Measurements from ENCODE around the gene CD46.

CD46 gene

DNA sequence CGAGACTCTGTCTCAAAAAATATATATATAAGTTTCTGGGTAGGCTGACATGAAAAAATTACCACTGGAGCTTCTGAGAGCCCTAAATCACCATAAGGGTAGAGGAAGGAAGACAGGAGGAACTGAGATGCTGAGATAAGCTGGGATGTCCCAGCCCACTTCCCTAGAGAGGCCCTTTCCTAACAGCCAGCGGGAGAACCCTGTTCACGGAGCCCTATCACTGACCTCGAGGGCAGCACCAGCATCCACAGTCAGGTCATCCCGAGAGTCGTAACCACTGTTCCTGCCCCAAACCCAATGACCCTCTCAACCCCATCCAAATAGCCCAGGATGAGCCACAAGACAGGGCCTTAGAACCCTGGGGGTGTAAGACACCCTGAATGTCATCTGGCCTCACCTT lies 81.5 kb downstream of the CD46 start:
- no peaks in the 10 kb centered on the region for H3K27me3 Mint-ChIP-seq
- peaks cover 97% of the 10 kb centered on the region for H3K4me1 Mint-ChIP-seq (ENCODE audit: low read depth)
- no peaks in the 10 kb centered on the region for H3K9me3 Mint-ChIP-seq (ENCODE audit: low read depth)
- no peak overlapping the region for H3K4me3 Mint-ChIP-seq
- H3K36me3 Mint-ChIP-seq = peaks cover 2% of the 10 kb centered on the region
- peak overlapping the region; percentile 97 for H3K27ac Mint-ChIP-seq

DNA sequence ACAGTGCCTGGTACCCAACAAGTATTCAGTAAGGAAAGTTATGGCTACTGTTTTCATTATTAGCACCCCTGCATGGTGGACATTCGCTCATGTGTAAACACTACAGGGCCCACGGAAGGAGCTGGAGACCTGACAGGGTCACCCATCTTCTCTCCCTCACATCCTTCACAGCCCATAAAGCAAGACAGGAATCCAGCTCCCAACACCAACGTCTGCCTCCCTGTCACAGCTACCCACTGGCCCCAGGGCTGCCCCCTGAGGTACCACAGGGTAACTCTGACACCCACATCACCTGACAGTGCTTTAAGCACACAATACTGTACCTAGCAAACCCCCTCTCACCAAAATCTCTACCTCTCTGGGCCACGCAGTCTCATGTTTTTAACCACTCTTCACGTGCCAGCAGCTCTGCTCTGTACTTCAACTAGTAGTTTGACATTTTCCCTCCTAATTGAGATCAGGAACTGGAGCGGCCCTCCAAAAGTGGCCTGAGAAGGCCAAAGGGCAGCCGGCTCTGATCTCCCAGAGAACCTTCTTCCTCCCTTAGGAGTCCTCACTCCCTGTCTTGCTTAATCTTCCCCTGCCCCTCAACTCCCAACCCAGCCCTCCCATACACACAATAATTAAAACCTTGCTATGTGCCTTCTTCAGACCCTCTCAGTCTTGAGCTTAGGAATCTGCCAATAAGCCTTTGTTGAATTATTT lies 82.3 kb downstream of the CD46 start:
- Mint-ChIP-seq H3K9me3 (ENCODE audit: low read depth) (no peaks in the 10 kb centered on the region), H3K27me3 (no peaks in the 10 kb centered on the region), H3K36me3 (peaks cover 2% of the 10 kb centered on the region), H3K27ac (peak overlapping the region; percentile 97), H3K4me1 (ENCODE audit: low read depth) (peaks cover 96% of the 10 kb centered on the region), H3K4me3 (no peak overlapping the region)

DNA sequence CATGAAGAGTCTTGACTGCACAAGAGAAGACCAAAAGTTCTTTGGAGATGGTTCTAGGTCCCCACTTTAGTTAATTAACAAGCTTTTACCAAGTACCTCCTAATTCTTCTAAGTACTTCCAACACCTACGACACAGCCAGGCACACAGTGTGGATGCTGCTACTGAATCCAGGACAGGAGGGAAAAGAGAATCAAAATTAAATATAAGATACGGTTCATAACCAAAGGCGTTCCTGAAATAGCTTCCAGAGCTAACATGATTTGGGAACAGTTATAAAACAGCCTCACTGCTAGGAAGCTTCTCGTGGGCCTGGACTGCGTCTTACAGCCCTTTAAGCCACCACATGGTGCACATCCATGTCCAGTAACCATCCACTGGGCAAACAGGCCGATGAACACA lies 84.1 kb downstream of the CD46 start:
- H3K27me3 Mint-ChIP-seq = no peaks in the 10 kb centered on the region
- no peak overlapping the region for H3K4me3 Mint-ChIP-seq
- peaks cover 2% of the 10 kb centered on the region for H3K36me3 Mint-ChIP-seq
- H3K4me1 Mint-ChIP-seq (ENCODE audit: low read depth) = peaks cover 93% of the 10 kb centered on the region
- no peaks in the 10 kb centered on the region for H3K9me3 Mint-ChIP-seq (ENCODE audit: low read depth)
- peak overlapping the region; percentile 97 for H3K27ac Mint-ChIP-seq

DNA sequence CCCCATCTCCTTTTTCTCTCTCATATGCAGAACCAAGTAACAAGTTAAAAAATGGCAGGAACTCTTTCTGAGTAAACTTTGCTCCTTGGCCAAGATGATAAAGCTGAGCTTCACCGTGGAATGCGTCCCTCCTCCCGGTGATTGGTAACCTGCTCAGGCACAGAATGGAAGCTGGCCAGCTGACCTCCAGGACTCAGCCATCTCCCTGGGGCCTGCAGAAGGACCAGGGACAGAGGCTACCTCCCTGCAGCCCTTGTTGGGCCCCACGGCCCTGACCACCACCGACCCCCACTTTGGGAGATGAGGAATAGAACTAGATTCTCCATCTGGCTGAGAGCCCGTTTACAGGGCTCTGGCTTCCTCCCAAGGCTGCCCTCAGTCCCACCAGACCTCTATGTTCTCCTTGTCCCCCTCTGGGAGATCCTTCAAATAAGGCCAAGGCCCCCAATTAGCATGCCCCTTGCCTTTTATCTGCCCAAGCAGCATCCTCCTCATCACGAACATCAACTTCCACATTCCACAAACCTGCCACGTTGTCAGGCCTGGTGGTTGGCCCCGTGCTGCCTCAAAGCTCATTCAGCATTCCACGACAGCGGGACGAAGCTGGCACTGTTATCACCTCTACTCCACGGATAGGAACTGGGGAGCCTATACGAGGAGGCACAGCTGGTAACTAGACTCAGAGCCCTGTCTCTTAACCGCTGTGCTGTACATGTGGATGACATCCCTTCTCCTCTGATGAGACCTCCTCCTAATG lies 84.9 kb downstream of the CD46 start:
- peak overlapping the region; percentile 97 for H3K27ac Mint-ChIP-seq
- H3K9me3 Mint-ChIP-seq (ENCODE audit: low read depth) = no peaks in the 10 kb centered on the region
- no peak overlapping the region for H3K4me3 Mint-ChIP-seq
- peaks cover 89% of the 10 kb centered on the region for H3K4me1 Mint-ChIP-seq (ENCODE audit: low read depth)
- peaks cover 2% of the 10 kb centered on the region for H3K36me3 Mint-ChIP-seq
- no peaks in the 10 kb centered on the region for H3K27me3 Mint-ChIP-seq

DNA sequence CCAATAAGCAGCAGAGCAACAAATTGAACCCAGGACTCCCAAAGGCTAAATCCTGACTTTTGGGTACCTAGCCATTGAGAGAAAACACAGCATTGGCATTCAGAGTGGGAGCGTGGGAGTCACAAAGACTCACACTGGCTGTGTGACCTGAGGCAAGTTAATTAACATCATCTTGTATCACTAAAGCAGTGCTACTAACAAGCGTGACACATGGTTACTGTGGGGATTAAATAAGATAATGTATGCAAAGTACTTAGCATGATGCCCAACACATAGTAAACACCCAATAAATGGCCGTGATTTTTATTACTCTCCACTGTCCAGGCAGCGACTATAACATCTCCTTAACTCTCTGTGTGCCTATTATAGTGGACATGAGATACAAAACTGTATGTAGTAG lies 85.8 kb downstream of the CD46 start:
- Mint-ChIP-seq H3K27ac (peak overlapping the region; percentile 97), H3K9me3 (ENCODE audit: low read depth) (no peaks in the 10 kb centered on the region), H3K4me3 (no peak overlapping the region), H3K27me3 (no peaks in the 10 kb centered on the region), H3K4me1 (ENCODE audit: low read depth) (peaks cover 87% of the 10 kb centered on the region), H3K36me3 (peaks cover 2% of the 10 kb centered on the region)

DNA sequence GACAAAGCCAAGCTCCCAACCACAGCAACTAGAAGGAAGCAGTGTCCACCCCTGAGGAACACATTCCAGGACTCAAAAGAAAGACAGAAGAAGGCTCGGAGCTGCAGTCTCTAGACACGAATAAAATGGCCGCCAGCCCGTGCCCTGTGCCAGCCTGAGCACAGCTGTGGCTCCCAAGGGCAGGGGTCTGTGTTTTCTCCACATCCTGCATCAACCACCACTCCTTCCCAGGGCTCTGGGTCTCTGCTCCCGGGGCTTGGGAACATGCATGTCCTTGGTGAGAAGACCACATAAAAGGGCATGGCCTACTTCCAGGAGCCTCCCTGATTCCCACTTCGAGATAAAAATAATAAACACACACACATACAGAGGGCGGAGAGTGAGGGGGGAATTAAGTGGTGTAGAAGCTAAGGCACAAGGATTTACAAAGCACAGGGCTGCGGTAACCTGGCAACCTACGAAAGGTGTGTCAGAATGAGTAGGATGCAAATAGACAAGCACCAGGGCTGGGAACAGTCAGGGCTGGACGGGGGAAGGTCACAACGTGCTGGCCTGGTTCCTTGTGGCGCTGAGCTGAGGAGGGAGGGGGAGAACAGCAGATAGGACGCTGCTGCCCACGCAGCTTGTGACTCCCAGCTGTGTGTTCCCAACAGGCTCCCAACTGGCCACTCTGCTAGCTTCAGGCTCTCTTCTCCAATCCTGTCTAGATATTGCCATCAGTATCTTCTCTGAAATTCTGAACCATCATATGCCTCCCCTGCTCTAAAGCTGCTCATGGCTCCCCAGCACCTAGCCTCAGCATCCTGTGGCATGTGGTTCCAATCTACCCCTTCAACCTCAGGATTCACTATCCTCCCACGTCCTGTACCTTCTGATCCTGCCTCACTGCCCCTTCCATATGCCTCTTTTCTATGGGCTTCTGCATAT lies 86.6 kb downstream of the CD46 start:
- Mint-ChIP-seq H3K4me1 (ENCODE audit: low read depth) (peaks cover 86% of the 10 kb centered on the region), H3K27ac (peak overlapping the region; percentile 69), H3K27me3 (no peaks in the 10 kb centered on the region), H3K4me3 (no peak overlapping the region), H3K9me3 (ENCODE audit: low read depth) (no peaks in the 10 kb centered on the region), H3K36me3 (peaks cover 2% of the 10 kb centered on the region)

DNA sequence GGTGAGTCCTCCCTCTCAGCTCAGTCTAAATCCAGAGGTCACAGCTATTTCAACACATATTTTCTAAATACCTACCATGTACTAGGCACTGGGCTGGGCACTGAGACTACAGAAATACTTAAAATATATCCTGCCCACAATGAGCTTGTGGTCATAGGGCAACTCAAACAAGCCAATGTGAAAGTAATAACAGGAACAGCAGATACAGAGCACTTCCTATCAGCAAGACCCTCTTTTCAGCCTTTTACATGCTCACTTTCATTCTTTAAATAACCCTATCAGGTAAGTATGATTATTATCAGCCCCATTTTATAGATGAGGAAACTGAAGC lies 87.2 kb downstream of the CD46 start:
- Mint-ChIP-seq H3K27me3 (no peaks in the 10 kb centered on the region), H3K9me3 (ENCODE audit: low read depth) (no peaks in the 10 kb centered on the region), H3K4me3 (no peak overlapping the region), H3K4me1 (ENCODE audit: low read depth) (peaks cover 84% of the 10 kb centered on the region), H3K27ac (peak overlapping the region; percentile 36), H3K36me3 (peaks cover 5% of the 10 kb centered on the region)

DNA sequence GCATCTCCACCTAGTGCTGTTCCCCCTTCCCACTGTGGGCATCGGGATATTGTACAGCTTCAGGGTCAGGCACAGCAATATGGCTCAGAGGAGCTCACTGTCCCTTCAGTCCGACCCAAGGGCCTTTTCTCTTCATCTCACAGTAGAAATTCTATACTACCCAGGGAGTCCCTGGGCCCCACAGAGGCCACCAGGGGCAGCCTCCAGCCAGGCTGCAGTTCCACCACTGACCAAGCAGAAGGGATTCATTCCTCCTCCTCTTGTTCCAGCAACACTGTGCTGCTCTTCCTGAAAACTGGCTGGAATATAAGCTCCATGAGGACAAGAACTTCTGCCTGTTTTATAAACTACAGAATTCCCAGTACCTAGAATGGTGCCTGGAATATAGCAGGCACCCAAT lies 88.5 kb downstream of the CD46 start:
- H3K27me3 Mint-ChIP-seq = no peaks in the 10 kb centered on the region
- H3K4me3 Mint-ChIP-seq = no peak overlapping the region
- H3K9me3 Mint-ChIP-seq (ENCODE audit: low read depth) = no peaks in the 10 kb centered on the region
- H3K36me3 Mint-ChIP-seq = peaks cover 11% of the 10 kb centered on the region
- H3K27ac Mint-ChIP-seq = no peak overlapping the region
- peaks cover 81% of the 10 kb centered on the region for H3K4me1 Mint-ChIP-seq (ENCODE audit: low read depth)

DNA sequence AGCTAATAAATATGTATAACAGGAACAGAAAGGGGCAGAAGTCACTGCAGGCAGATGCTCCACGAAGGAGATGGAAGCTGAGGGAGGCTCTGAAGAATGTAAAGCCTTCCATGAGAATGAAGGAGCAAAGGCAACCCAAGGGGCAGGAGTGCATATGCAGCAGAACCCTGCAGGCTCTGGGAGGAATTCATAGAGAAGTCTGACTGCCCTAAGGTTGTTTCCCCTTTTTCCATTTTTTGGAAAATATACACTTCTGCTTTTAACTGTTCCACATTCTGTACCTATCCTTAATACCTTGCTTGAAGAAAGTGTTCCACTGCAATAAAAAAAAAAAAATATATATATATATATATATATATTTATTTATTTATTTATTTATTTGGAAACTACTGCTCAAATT lies 89.4 kb downstream of the CD46 start:
- peaks cover 80% of the 10 kb centered on the region for H3K4me1 Mint-ChIP-seq (ENCODE audit: low read depth)
- no peaks in the 10 kb centered on the region for H3K27me3 Mint-ChIP-seq
- no peaks in the 10 kb centered on the region for H3K9me3 Mint-ChIP-seq (ENCODE audit: low read depth)
- no peak overlapping the region for H3K4me3 Mint-ChIP-seq
- no peak overlapping the region for H3K27ac Mint-ChIP-seq
- H3K36me3 Mint-ChIP-seq = peaks cover 9% of the 10 kb centered on the region

DNA sequence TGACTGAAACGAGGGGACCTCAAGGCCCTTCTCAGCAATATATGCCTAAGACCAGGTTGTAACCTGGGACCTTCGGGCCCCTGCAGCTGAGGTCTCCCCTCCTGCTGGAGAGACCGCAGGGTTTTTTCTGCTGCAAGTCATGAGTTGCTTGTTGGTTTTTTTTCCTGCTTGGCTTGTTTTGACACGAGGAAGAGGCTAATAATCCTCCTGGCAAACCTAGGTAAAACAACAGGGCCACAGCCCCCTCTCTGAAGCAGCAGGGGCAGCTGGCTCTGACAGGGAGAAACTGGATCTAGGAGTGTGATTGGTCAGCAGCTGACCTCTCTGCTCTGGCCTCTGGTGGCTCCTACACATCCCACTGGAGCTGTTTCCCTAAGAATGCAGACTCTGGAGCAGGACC lies 90.0 kb downstream of the CD46 start:
- no peaks in the 10 kb centered on the region for H3K27me3 Mint-ChIP-seq
- H3K9me3 Mint-ChIP-seq (ENCODE audit: low read depth) = no peaks in the 10 kb centered on the region
- H3K4me3 Mint-ChIP-seq = no peak overlapping the region
- H3K36me3 Mint-ChIP-seq = peaks cover 9% of the 10 kb centered on the region
- H3K27ac Mint-ChIP-seq = peak overlapping the region; percentile 54
- peaks cover 78% of the 10 kb centered on the region for H3K4me1 Mint-ChIP-seq (ENCODE audit: low read depth)

DNA sequence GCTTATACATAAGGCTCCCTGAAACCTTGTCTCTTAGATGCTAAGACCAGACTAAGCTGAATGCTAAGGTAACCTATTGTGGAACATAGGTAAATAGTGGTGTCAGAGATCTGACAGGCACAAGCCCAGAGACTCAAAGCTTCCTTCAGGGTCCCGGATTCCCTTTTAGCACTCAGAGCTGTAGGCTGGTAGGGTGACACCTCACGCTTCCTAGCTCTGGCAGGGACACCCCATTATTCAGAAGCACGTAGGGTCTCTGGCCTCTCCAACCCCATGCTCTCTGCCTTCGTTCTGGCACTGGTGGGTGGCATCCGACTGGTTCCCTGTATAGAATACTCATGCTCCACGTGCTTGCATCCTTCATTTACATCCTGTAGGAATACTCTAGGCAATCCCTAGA lies 90.7 kb downstream of the CD46 start:
- H3K27me3 Mint-ChIP-seq = no peaks in the 10 kb centered on the region

DNA sequence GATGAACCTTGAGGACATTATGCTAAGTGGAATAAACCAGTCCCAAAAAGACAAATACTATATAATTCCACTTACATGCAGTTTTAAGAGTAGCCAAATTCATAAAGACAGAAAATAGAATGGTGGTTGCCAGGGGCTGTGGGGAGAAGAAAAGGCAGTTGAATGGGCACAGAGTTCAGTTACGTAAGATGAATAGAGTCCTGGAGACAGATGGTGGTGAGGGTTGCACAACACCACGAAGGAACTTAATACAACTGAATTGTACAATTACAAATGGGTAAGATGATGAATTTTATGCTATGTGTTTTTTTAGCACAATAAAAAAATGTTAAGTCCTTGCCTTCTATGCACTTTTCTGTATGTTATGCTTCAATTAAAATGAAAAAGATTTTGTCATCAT lies 92.5 kb downstream of the CD46 start:
- Mint-ChIP-seq H3K27me3 (no peaks in the 10 kb centered on the region), H3K4me3 (no peak overlapping the region), H3K27ac (peak overlapping the region; percentile 8), H3K36me3 (peaks cover 13% of the 10 kb centered on the region), H3K4me1 (ENCODE audit: low read depth) (peaks cover 75% of the 10 kb centered on the region), H3K9me3 (ENCODE audit: low read depth) (no peaks in the 10 kb centered on the region)

More for the DNA sequence above, 90.7 kb downstream of the CD46 start:
- H3K27ac Mint-ChIP-seq = peak overlapping the region; percentile 54
- H3K4me3 Mint-ChIP-seq = no peak overlapping the region
- peaks cover 9% of the 10 kb centered on the region for H3K36me3 Mint-ChIP-seq
- H3K9me3 Mint-ChIP-seq (ENCODE audit: low read depth) = no peaks in the 10 kb centered on the region
- peaks cover 75% of the 10 kb centered on the region for H3K4me1 Mint-ChIP-seq (ENCODE audit: low read depth)
